ENCODE measurements around the gene CADPS.

The CADPS gene

DNA sequence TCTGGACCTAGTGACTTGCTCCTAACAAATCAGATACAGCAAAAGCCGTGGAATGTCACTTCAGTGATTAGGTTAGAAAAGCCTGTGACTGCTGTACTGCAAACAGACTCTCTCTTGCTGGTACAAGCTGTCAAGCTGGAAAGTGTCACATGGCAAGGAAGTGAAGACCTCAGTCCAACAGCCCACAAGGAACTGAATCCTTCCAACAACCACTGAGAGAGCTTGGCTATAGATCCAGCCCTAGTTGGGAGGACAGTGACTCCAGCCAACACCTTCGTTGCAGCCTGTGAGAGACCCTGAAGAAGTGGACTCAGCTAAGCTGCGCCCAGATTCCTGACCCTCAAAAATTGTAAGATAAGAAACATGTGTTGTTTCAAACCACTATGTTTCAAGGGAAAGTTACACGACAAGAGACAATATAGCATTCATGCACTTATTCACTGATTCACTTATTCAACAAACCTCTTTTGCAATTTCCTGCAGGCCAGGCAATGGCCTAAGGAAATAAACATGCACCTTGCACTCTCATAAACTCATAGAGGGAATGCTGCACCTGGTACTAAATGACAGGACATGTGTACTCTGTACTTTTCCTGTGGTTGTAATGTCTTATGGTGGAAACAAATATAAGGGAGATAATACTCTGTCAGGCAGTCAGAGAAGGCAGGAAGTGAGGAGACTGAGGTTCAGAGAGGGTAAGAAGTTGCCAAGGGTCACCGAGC is 142.9 kb downstream of the CADPS start:
- no peak for DNase-seq

DNA sequence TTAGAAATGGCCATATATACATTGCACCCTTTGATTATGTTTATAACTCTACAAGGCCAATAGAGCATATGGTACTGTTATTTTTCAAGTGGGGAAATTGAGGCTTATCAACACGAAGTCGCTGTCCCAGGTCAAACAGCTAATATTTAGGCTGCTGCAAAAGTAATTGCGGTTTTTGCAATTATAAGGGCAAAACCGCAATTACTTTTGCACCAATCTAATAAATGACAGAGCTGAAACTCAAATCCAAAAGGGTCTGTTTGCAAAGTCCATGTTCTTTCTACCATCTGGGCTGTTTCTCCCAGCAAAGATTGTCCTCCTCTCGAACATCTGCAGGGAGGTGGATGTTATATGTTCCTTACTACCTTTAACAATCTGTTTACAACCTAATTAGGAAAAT is 147.2 kb downstream of the CADPS start:
- no peak for DNase-seq

DNA sequence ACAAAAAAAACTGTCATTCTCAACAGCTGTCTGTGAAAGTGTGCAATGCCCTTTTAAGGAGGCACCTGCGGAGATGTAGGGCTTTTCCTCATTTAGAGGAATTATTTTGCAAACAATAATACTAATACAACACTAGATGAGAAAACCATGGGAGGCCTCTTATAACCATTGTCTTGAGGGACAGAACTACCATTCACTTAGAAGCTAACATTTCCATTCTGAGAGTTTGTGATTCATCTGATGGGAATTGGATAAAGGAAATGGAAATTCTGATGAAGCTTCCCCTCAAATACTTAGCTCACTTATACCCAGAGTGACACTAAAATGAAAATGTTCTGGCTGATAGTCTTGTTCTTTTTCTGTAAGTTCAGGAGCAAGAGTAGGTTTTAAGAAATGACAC is 147.7 kb downstream of the CADPS start:
- DNase-seq: no peak

- DNase-seq: no peak
Measured at GRCh38 chr3:62724503-62724902, 150.7 kb downstream of the CADPS start.

- no peak for DNase-seq
Measured at GRCh38 chr3:62723914-62724217, 151.3 kb downstream of the CADPS start.

GRCh38 chr3:62723166-62723913 is 151.9 kb downstream of the CADPS start:
- DNase-seq: no peak

GRCh38 chr3:62722344-62722743 is 152.9 kb downstream of the CADPS start:
- DNase-seq: no peak

DNA sequence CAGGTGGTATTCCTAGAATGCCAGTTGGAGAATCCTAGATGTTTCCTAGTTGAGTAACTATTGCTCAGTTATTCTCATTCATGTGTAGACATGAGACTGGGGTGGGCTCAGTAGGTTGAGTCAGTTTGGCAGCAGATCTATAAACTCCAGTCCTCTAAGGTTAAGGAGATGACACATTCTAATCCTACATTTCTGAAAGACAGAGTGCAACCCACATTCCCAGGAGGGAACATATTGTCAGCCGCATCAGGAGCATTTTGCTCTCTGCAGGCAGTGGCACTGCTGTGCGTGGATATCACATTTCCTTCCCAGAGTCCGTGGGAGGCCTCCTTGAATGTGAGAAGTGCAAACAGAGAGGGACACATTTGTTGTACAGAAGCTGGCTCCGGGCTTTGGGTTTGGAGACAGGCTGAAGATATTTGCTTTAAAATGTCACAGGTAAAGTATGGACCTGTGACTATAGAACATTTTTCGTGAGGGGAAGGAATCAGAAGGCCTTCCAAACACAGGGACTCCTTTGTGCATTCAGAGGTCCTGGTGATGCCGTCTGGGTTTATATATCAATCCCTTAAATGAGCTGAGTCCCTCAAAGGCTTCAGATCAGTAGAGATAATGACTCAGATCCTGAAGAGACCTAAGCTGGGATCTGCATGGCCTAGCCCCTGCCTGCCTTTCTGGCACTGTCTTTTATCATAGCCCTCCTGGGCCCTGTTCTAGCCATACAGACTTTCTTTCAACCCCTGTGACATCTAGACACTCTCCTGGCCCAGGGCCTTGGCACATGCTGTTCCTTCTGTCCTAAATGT is 156.5 kb downstream of the CADPS start:
- DNase-seq: no peak

GRCh38 chr3:62718011-62718410 is 157.2 kb downstream of the CADPS start:
- DNase-seq: no peak

- no peak for DNase-seq
Measured at GRCh38 chr3:62712746-62713145, 162.5 kb downstream of the CADPS start.

DNA sequence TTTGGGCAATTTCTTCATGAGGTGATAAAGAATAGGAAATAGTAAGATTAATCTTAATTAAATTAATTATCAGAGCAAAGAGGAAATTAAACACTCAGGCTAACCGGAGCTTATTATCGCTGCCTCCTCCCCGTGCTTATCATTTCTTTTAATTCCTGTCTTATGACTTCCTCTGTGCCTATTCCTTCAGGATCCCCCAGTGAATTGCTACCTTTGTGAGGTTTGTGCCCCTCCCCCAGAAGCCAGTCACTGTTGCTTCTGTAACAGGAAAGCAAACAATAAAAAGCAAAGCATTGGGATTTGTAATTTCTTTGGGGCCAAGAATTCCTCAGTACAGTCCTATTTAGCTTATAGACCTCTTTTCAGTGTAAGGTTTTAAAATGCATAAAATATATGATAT is 164.5 kb downstream of the CADPS start:
- no peak for DNase-seq

DNA sequence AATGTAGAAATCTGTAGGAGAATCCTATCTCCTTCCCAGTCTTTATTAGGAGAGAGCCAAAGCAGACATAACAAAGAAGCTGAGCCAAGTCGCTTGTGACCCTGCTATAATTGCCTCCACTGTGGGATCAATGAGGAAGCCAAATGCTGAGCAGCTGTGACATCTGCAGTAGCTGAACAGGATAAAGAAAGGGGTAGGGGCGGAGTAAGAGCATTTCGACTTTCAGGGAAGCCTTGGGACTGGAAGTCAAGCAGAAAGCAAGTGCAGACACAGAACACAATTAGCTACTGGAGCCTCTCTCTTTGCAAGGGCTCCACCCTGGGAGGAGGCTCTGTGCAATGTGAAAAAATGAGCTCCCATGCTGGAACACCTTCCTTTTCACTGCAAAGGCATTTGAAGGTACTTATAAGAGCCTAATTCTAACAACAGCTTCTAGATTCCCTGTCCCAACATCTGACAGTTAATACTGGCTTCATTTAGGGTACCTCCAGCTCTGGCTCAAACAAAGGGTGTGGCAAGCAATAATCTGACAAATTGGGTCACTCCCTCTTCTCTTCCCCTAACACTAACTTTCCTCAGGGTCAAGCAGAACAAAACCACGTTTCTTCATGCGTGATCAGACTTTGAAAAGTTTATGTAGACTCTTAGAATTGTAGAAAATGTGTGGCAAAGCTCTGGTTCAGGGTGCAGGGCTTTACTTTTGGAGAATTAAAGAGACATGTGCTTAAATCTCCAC is 166.4 kb downstream of the CADPS start:
- no peak for DNase-seq

- DNase-seq: no peak
Measured at GRCh38 chr3:62705721-62706120, 169.5 kb downstream of the CADPS start.

DNA sequence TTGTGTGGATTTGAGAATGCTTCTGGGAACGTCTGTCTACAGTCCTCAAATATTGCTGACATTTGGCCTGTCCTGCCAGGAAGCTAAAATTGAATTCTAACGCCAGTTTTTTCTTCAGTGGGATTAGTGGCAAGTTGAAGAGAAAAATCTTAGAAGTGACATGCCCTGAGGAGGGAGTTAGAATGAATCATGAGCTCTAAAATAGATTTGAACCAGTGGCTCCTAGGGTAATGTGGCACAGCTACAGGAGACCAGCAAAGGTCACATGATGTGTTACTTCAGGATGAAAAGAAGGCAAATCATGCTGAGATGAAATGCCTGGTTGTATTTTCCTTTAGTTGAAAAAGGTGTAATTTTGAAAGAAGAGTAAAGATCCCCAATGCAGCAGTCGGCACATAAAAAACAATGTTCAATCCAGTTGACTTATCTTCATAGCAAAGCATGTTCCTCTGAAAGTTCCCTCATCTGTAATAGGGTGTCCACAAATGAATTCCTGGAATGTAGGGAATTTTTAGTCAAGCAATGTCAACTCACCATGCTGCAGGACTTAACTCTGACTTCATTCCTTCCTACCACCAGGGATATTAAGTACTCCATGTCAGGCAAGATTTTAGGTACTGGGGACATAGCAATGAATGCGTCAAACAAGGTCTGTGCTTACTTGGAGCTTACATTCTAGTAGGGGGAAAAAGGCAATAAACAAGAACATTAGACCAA is 171.6 kb downstream of the CADPS start:
- no peak for DNase-seq

DNA sequence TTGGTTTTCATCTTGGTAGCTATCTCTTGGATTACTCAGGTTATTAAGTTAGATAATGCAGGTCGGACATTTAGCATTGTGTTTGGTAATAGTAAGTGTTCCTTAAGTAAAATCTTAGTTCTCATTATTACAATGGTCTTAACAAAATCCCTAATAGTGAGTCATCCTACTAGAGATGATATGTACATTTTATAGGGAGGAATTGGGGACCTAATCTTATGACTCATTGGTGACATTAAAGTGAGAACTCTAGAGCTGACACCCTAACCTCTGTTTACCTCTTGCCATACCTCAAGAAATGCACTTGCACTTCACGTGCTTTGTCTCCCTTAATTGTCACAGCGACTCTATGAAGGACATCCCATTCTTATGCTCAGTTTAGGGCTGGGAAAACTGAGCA is 174.9 kb downstream of the CADPS start:
- DNase-seq: no peak

GRCh38 chr3:62699728-62700127 is 175.5 kb downstream of the CADPS start:
- no peak for DNase-seq

DNA sequence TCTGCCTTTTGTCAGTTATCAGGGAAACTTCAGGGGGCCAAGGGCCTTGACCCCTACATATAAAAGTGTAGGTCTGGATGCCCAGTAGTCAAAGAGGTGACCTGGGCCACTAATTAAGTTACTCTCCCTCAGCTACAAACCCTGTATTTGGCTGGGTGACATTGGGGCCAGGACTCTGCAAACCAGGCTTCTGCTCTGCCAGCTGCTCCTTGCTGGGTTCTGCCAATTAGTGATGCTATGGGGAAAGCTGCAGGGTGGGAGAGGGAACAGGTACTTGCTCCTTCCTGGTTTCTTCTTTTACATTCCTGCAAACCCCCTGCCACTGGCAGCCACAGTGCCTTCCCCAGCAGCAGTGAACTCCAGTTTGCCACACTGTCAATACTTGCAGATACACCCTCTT is 179.2 kb downstream of the CADPS start:
- no peak for DNase-seq

- no peak for DNase-seq
Measured at GRCh38 chr3:62688812-62689211, 186.4 kb downstream of the CADPS start.

GRCh38 chr3:62688050-62688449 is 187.2 kb downstream of the CADPS start:
- no peak for DNase-seq

DNA sequence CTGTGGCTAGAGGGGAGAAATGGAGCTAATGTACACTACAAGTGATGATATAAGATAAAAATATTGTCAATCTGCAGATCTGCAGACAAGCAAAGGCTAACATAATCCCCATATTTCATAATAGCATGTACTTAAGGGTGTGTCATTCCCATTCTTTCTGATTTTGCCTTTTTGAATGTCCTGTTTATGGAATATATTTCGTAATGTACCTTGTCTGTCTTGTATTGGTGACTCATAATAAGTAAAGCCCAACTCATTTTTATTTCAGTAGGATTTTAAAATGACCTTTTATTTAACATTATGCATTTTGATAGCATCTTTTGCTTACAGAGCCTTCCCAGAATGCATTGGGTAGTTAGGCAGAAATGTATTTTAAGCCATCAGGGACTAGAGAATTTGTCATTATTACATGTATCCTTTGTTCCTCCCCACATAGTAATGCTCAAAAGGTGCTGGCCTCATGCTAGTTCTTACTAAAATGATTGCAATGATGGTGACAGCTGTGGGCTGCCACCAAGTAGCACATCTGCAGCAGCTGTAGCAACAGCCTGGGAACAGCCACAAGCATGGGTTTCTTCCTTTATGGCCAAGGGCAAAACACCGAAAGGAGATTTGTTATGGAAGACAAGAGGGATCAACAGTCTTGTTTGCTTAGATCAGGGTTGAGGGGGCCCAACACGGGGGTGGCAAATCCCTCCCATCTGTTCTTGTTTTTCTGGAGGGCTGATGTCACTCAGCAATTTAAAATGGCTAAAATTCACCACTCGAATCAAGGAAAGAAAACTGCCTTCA is 188.5 kb downstream of the CADPS start:
- no peak for DNase-seq

DNA sequence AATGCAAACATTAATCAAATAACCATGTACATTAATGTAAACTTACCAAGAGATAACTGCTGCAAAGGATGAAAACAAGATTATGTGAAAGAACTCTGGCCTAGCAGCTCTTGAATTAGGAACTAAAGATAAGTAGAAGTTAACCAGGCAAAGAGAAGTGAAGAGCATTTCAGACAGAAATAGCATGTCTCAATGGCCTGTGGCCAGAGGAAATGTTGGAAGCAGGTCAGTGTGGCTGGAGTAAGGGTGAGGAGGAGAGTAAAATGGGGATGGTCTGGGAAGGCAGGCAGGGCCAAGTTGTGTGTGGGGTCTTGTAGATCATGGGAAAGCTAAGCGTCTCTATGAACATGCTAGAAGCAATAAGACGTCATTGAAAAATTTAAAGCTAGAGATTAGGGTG is 192.4 kb downstream of the CADPS start:
- no peak for DNase-seq

DNA sequence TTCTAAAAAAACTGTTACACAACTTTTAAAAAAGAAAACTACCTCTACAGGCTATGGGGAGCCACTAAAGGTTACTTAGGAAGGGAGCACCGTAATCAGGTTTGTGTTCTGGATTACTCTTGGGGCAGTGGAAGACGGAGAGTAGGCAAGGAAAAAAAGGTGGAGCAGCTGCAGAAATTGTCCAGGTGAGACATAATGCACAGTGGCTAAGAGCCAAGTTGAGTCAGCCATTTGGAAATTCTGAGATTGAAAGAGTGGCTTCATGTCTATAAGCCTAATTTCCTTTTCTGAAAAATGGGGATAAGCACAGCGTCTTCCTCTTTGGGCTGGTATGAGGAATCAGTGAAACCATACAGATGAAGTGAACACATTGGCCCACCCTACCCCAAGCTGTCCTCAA is 195.2 kb downstream of the CADPS start:
- DNase-seq: no peak

Measured in stimulated activated naive CD4-positive, alpha-beta T cell treated with Interleukin-2 at 50 U/mL for 16 hours (primary cell).